DND-41 (cell line): ENCODE measurements around the gene SLC38A11.

ENCODE experiments used
- ATAC-seq: fragments of 200-7000 bp; cut with Tn5 transposase; 3 replicates; pipeline ENCODE4 v1.9.1; 2021; ENCODE audit warnings: low read depth; ENCODE audit not compliant: insufficient read depth
- DNase-seq: peaks from one replicate; pipeline ENCODE4 v3.0.0-alpha.2; 2020
- H2AFZ ChIP-seq: 2 replicates; pipeline ENCODE4 v1.6.0; 2012; ENCODE audit warnings: low read depth, low read length
- H3K27ac ChIP-seq: 2 replicates; pipeline ENCODE4 v1.5.1; 2012; ENCODE audit warnings: low read length, inconsistent platforms
- H3K27me3 ChIP-seq: fragments of 200-600 bp; sonication (generic); 2 replicates; pipeline ENCODE4 v1.6.0; 2012; ENCODE audit warnings: low read length, mild to moderate bottlenecking, inconsistent platforms; ENCODE audit not compliant: insufficient read depth, poor library complexity
- H3K36me3 ChIP-seq: 2 replicates; pipeline ENCODE4 v1.5.1; 2012; ENCODE audit warnings: low read length, inconsistent platforms; ENCODE audit not compliant: insufficient read depth
- H3K4me1 ChIP-seq: 2 replicates; pipeline ENCODE4 v1.5.1; 2012; ENCODE audit warnings: mild to moderate bottlenecking, low read length; ENCODE audit not compliant: insufficient read depth
- H3K4me2 ChIP-seq: 2 replicates; pipeline ENCODE4 v1.6.0; 2012; ENCODE audit warnings: mild to moderate bottlenecking, moderate library complexity, low read length, inconsistent platforms; ENCODE audit not compliant: insufficient read depth
- H3K4me3 ChIP-seq, 2 experiments: fragments of 200-600 bp in 1 of 2; shearing (Covaris generic) in 1 of 2; 2 replicates each; pipeline ENCODE4 v1.5.1; 2012 to 2016; ENCODE audit warnings: inconsistent platforms in 2 of 2, low read length in 2 of 2, mild to moderate bottlenecking in 2 of 2, low read depth in 1 of 2, moderate library complexity in 1 of 2
- H3K79me2 ChIP-seq: 2 replicates; pipeline ENCODE4 v1.6.0; 2012; ENCODE audit warnings: low read length, inconsistent platforms; ENCODE audit not compliant: insufficient read depth
- H3K9ac ChIP-seq: 2 replicates; pipeline ENCODE4 v1.6.0; 2012; ENCODE audit warnings: low read depth, mild to moderate bottlenecking, inconsistent platforms, low read length, moderate library complexity
- H3K9me3 ChIP-seq: 2 replicates; pipeline ENCODE4 v1.5.1; 2012; ENCODE audit warnings: low read length, moderate library complexity, mild to moderate bottlenecking, inconsistent platforms; ENCODE audit not compliant: insufficient read depth, severe bottlenecking
- H4K20me1 ChIP-seq: 2 replicates; pipeline ENCODE4 v1.6.0; 2012; ENCODE audit warnings: low read length; ENCODE audit not compliant: insufficient read depth
- CTCF ChIP-seq: IDR thresholded peaks from 2 replicates; pipeline ENCODE4 v1.5.1; 2012; ENCODE audit warnings: borderline replicate concordance, low read length, moderate library complexity, mild to moderate bottlenecking; ENCODE audit not compliant: poor library complexity, severe bottlenecking; ENCODE audit errors: extremely low read depth
- EZH2 ChIP-seq: IDR thresholded peaks from 3 replicates; pipeline ENCODE4 v1.6.1; 2012; ENCODE audit warnings: borderline replicate concordance, low read depth, mild to moderate bottlenecking, moderate library complexity, low read length, inconsistent platforms; ENCODE audit not compliant: severe bottlenecking

The SLC38A11 gene

GRCh38 chr2:164913011-164913410, 42.3 kb downstream of the SLC38A11 start:
- Histone ChIP-seq H2AFZ (no peak overlapping the region), H3K27me3 (no peaks in the 10 kb centered on the region), H3K9ac (no peak overlapping the region), H4K20me1 (no peaks in the 10 kb centered on the region), H3K4me1 (peaks cover 18% of the 10 kb centered on the region), H3K9me3 (no peaks in the 10 kb centered on the region), H3K27ac (no peak overlapping the region), H3K4me2 (no peak overlapping the region), H3K79me2 (no peaks in the 10 kb centered on the region), H3K36me3 (no peaks in the 10 kb centered on the region), H3K4me3 (no peak overlapping the region)
- TF ChIP-seq CTCF (no peak), EZH2 (no peak)
- DNase-seq, result no peak
- ATAC-seq, result no peak

- Histone ChIP-seq H3K27me3 (no peaks in the 10 kb centered on the region), H3K9me3 (no peaks in the 10 kb centered on the region), H2AFZ (no peak overlapping the region), H3K4me2 (no peak overlapping the region), H4K20me1 (no peaks in the 10 kb centered on the region), H3K4me3 (no peak overlapping the region), H3K36me3 (no peaks in the 10 kb centered on the region), H3K4me1 (peaks cover 18% of the 10 kb centered on the region), H3K9ac (no peak overlapping the region), H3K27ac (no peak overlapping the region), H3K79me2 (no peaks in the 10 kb centered on the region)
- ATAC-seq (no peak), DNase-seq (no peak)
- no peak for TF ChIP-seq EZH2
- no peak for TF ChIP-seq CTCF
Observed at GRCh38 chr2:164911832-164912231, 43.5 kb downstream of the SLC38A11 start.

GRCh38 chr2:164910101-164910899, 45.0 kb downstream of the SLC38A11 start:
- Histone ChIP-seq H4K20me1 (no peaks in the 10 kb centered on the region), H3K4me1 (peaks cover 18% of the 10 kb centered on the region), H3K79me2 (no peaks in the 10 kb centered on the region), H3K9me3 (no peaks in the 10 kb centered on the region), H3K36me3 (no peaks in the 10 kb centered on the region), H3K9ac (peak overlapping the region; percentile 43), H2AFZ (peak overlapping the region; percentile 63), H3K4me3 (no peak overlapping the region), H3K27ac (peak overlapping the region; percentile 83), H3K4me2 (peak overlapping the region; percentile 58), H3K27me3 (no peaks in the 10 kb centered on the region)
- ATAC-seq (peak; percentile 75), DNase-seq (peak; percentile 10)
- TF ChIP-seq EZH2, result no peak
- no peak for TF ChIP-seq CTCF
